ENCODE measurements around the gene DNAJC24. TPM values are rescaled to one million over a fixed set of nuclear protein-coding genes. Genes with fewer than 3 reads are reported as not detected.

Gene DNAJC24
- total and polyA plus RNA-seq, 7 donors, result 8.9 to 22.0 (median 14.9) TPM

- 86 to 91% (median 87%) methylated on average over 5 of the region's 5 CpGs for WGBS, 3 donors
- ATAC-seq (no peak), DNase-seq (no peak)
- H3K4me1 ChIP-seq, result no peaks in the 10 kb centered on the region
- H3K9me3 ChIP-seq, result no peaks in the 10 kb centered on the region
- no peak overlapping the region for H3K4me3 ChIP-seq
- TF ChIP-seq, protein P1, sequence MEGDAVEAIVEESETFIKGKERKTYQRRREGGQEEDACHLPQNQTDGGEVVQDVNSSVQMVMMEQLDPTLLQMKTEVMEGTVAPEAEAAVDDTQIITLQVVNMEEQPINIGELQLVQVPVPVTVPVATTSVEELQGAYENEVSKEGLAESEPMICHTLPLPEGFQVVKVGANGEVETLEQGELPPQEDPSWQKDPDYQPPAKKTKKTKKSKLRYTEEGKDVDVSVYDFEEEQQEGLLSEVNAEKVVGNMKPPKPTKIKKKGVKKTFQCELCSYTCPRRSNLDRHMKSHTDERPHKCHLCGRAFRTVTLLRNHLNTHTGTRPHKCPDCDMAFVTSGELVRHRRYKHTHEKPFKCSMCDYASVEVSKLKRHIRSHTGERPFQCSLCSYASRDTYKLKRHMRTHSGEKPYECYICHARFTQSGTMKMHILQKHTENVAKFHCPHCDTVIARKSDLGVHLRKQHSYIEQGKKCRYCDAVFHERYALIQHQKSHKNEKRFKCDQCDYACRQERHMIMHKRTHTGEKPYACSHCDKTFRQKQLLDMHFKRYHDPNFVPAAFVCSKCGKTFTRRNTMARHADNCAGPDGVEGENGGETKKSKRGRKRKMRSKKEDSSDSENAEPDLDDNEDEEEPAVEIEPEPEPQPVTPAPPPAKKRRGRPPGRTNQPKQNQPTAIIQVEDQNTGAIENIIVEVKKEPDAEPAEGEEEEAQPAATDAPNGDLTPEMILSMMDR (IDR thresholded peaks at IDR 0.05), result peak; percentile 16
- intact Hi-C loops (cut with DNase I), result no loop called here
- H3K27ac ChIP-seq, result no peak overlapping the region
- H3K36me3 ChIP-seq (ENCODE audit: insufficient read depth in 1 of 2, low read depth in 1 of 2), result no peaks in the 10 kb centered on the region
- H3K27me3 ChIP-seq (ENCODE audit: insufficient read depth in 3 of 3, low read length in 2 of 3), result no peaks in the 10 kb centered on the region
These were observed 28.6 kb upstream of the DNAJC24 start for GRCh38 chr11:31340903-31341572.

DNA sequence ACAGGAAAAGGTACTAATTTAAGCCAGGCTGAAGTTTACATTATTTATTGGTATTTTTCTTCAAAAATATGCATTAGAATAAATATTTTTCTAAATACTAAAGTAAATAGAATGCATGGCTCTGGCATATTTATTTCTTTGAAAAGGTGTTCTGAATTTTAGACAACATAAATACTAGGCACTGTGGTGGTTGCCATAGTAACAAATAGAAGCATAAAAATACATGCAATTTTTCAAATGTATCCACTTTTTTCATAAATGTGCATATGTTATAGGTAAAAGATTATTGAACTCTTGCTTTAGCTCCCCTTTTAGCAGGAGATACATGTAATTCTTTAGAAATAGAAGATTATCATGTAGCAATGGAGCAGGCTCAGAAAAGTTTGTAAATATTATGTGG is 18.5 kb upstream of the DNAJC24 start:
- intact Hi-C loops (cut with DNase I), result no loop called here
- H3K27me3 ChIP-seq (ENCODE audit: insufficient read depth in 3 of 3, low read length in 2 of 3), result no peaks in the 10 kb centered on the region
- no peak overlapping the region for H3K4me3 ChIP-seq
- H3K4me1 ChIP-seq, result no peaks in the 10 kb centered on the region
- TF ChIP-seq, protein P1 (IDR thresholded peaks at IDR 0.05), result no peak
- H3K9me3 ChIP-seq, result no peaks in the 10 kb centered on the region
- ATAC-seq (no peak), DNase-seq (no peak)
- H3K36me3 ChIP-seq (ENCODE audit: insufficient read depth in 1 of 2, low read depth in 1 of 2), result no peaks in the 10 kb centered on the region
- H3K27ac ChIP-seq, result no peak overlapping the region

DNA sequence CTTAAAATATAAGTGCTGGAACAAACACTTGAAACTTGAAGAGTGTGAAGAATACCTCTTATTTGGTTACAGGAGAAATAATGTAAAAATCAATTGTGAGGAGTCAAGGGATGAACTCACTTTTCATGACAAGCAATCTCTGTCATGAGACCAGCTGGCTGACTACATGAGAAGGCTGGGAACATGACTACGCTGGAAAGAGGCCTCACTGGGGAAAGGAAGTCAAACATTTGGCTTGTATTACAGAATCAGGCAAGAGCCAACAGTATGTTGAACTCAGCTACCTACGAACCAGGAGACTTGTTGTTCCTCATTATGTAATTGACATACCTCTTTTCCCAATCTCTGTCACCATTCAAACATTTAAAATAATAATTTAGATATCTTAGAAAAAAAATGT is 14.5 kb upstream of the DNAJC24 start:
- TF ChIP-seq, protein P1 (IDR thresholded peaks at IDR 0.05), result no peak
- H3K27ac ChIP-seq, result no peak overlapping the region
- 5 to 29% (median 14%) methylated on average over 2 of the region's 2 CpGs for WGBS, 3 donors
- no peaks in the 10 kb centered on the region for H3K36me3 ChIP-seq (ENCODE audit: insufficient read depth in 1 of 2, low read depth in 1 of 2)
- H3K4me3 ChIP-seq, result no peak overlapping the region
- H3K9me3 ChIP-seq, result no peaks in the 10 kb centered on the region
- H3K27me3 ChIP-seq (ENCODE audit: insufficient read depth in 3 of 3, low read length in 2 of 3), result no peaks in the 10 kb centered on the region
- intact Hi-C loops (cut with DNase I), result no loop called here
- DNase-seq (no peak), ATAC-seq (peak in 1 of 4 donors; percentile 69)
- H3K4me1 ChIP-seq, result no peaks in the 10 kb centered on the region

DNA sequence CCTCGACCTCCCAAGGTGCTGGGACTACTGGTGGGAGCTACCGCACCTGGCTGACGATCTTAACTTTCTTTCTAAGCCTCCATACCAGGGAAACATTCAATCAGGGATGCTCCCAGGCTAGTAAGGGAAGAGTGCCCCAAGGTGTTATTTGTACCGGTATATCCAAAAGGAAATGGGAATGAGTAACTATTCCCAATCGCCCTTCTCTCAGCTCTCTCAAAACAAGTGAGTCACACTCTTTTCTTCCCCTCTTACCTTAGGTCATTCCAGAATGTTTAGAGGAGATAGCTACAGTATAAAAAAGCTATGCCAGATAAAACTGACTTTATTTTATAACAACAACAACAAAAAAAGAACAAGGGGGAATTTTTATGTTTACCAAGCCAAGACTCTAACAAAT is 13.8 kb upstream of the DNAJC24 start:
- DNase-seq (no peak), ATAC-seq (no peak)
- Histone ChIP-seq H3K27me3 (ENCODE audit: insufficient read depth in 3 of 3, low read length in 2 of 3) (no peaks in the 10 kb centered on the region), H3K4me1 (no peaks in the 10 kb centered on the region), H3K36me3 (ENCODE audit: insufficient read depth in 1 of 2, low read depth in 1 of 2) (no peaks in the 10 kb centered on the region), H3K9me3 (no peaks in the 10 kb centered on the region), H3K4me3 (no peak overlapping the region), H3K27ac (no peak overlapping the region)
- intact Hi-C loops (cut with DNase I), result no loop called here
- WGBS, 3 donors, result 87 to 88% (median 87%) methylated on average over 5 of the region's 5 CpGs
- TF ChIP-seq, protein P1 (IDR thresholded peaks at IDR 0.05), result no peak

GRCh38 chr11:31361743-31362142 is 7.9 kb upstream of the DNAJC24 start:
- intact Hi-C loops (cut with DNase I), result no loop called here
- no peak overlapping the region for H3K4me3 ChIP-seq
- DNase-seq (no peak), ATAC-seq (no peak)
- no peaks in the 10 kb centered on the region for H3K9me3 ChIP-seq
- H3K4me1 ChIP-seq, result no peaks in the 10 kb centered on the region
- TF ChIP-seq, protein P1 (IDR thresholded peaks at IDR 0.05), result no peak
- no peaks in the 10 kb centered on the region for H3K27me3 ChIP-seq (ENCODE audit: insufficient read depth in 3 of 3, low read length in 2 of 3)
- H3K36me3 ChIP-seq (ENCODE audit: insufficient read depth in 1 of 2, low read depth in 1 of 2), result no peaks in the 10 kb centered on the region
- no peak overlapping the region for H3K27ac ChIP-seq
- WGBS, 3 donors, result 83 to 89% (median 84%) methylated on average over 4 of the region's 4 CpGs

Data from psoas muscle (tissue), 8 donors.